HG03354 (cell line): Measurements from ENCODE around the gene SAP130.

Experiments used
- ATAC-seq: cut with Tn5 transposase; IDR thresholded peaks from one replicate; pipeline ENCODE4 v1.9.1; 2021; ENCODE audit warnings: mild to moderate bottlenecking; ENCODE audit not compliant: unreplicated experiment, poor library complexity, severe bottlenecking

The SAP130 gene

DNA sequence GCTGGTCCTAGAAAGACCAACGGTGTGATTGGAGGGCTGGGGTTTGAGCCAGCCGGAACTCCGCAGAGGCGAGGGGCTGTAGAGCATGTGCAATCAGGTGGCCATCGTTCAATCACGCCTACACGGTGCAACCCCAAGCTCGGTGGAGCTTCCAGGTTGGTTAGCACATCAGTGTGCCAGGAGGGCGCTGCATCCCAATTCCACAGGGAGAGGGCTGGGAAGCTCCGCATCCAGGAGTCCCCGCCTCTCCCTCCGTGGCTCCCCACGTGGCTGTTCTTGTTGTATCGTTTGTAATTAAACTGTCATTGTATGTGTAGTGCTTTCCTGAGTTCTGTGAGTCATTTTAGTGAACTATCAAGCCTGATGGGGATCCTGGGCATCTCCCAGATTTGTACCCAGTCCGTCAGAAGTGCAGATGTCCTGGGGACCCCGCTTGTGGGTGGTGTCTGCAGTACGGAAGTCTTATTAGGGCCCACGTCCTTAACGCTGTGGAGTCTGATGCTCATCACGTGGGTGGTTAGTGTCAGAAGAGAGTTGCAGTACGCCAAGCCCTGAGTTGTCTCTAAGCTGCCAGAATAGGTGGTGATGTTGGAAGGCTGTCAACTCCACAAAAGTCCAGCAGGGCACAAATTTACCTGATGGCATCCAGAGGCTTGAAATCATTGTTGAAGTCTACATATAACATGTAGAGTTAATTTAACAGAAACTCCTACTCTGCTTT is 121.5 kb downstream of the SAP130 start:
- ATAC-seq = no peak

DNA sequence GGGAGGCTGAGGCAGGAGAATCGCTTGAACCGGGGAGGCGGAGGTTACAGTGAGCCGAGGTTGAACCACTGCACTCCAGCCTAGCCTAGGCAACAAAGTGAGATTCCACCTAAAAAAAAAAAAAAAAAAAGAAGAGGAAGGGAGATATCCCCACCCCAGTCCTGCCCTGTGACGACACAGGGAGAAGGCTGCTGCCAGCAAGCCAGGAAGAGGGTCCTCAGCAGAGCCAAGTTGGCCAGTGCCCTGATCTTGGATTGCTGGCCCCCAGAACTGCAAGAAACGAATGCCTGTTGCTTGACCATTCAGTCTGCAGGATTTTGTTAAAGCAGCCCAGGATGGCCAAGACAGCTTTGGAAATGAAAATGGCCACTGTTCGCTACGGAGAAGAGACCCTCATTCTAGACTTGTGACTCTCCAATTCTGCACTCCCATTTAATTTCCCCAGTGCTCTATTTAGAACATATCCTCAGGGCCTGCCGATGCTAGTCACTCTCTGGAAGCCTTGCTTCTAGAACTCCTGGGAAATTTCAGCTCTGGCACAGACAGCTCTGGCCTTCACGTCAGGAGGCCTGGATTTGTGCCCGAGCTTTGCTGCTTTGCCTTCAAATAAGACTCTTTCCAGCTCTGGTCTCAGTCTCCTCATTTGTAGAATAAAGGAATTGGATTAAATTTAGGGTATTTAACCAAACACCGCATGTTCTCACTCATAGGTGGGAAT is 126.4 kb downstream of the SAP130 start:
- no peak for ATAC-seq

DNA sequence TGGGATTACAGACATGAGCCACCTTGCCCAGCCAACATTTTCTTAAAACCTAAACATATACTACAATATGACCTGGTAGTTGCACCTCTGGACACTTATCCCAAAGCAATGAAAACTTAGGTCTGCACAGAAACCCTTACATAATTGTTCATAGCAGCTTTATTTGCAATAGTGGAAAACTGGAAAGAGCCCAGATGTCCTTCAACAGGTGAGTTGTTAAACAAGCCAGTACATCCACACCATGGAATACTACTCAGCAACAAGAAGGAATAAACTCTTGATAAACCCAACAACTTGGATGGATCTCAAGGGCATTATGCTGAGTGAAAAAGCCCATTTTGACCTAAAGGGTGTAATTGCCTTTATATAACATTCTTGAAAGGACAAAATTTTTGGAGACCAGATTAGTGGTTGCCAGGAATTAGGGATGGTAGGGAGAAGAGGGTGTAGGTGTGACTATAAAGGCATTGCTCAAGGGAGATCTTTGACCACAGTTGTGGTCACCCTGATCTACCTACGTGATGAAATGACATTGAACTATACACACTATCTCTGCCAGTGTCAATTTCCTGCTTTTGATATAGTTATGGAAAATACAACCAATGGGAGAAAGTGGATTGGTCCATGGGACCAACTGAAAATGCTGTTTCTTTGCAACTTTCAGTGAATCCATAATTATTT is 130.2 kb downstream of the SAP130 start:
- no peak for ATAC-seq

DNA sequence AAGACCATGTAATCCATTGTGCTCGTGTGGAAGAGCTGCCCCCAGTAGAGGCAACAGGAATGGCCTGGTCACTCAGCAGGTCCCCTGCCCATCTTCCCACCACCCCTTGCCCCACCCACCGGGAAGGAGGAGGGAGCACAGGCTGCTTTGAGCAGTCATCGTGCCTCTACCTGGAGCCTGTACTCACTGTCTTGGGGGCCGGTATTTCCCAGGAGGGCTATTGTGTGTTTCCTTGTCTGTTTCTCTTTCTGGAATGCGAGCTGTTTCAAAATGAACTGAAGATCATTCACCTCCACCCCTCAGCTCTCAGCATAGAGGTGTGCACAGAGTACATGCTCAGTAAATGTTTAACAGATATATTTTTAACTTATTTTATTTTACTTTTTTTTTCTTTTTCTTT is 134.4 kb downstream of the SAP130 start:
- no peak for ATAC-seq

GRCh38 chr2:127893033-127893432 is 134.8 kb downstream of the SAP130 start:
- ATAC-seq = no peak

GRCh38 chr2:127891811-127892210 is 136.0 kb downstream of the SAP130 start:
- no peak for ATAC-seq
